Nephron (organoid): ENCODE results near the gene ACAP3.

Experiments used
- H3K27ac Mint-ChIP-seq, 3 experiments: 2 replicates each; pipeline ENCODE4 v1.8.0; 2020; ENCODE audit warnings: mixed read lengths in 3 of 3, mild to moderate bottlenecking in 2 of 3, moderate library complexity in 1 of 3
- H3K27me3 Mint-ChIP-seq: 2 replicates; pipeline ENCODE4 v1.8.0; 2021; ENCODE audit warnings: low read depth, mild to moderate bottlenecking, moderate library complexity, mixed read lengths
- H3K36me3 Mint-ChIP-seq: 2 replicates; pipeline ENCODE4 v1.8.0; 2020; ENCODE audit warnings: low read depth, mixed read lengths
- H3K4me1 Mint-ChIP-seq: 2 replicates; pipeline ENCODE4 v1.8.0; 2020; ENCODE audit warnings: mixed read lengths
- H3K4me3 Mint-ChIP-seq, 3 experiments: 2 replicates each; pipeline ENCODE4 v1.8.0; 2020; ENCODE audit warnings: mild to moderate bottlenecking in 3 of 3, mixed read lengths in 3 of 3, moderate library complexity in 2 of 3
- H3K9me3 Mint-ChIP-seq: 2 replicates; pipeline ENCODE4 v1.8.0; 2020; ENCODE audit warnings: mixed read lengths
- TF ChIP-seq, protein P1 (sequence below), 3 experiments: fragments of 200-600 bp; sonication (generic); IDR thresholded peaks; one replicate each; pipeline ENCODE4 v1.5.0; 2021; ENCODE audit warnings: antibody characterized with exemption in 3 of 3; ENCODE audit not compliant: unreplicated experiment in 3 of 3

Gene ACAP3

DNA sequence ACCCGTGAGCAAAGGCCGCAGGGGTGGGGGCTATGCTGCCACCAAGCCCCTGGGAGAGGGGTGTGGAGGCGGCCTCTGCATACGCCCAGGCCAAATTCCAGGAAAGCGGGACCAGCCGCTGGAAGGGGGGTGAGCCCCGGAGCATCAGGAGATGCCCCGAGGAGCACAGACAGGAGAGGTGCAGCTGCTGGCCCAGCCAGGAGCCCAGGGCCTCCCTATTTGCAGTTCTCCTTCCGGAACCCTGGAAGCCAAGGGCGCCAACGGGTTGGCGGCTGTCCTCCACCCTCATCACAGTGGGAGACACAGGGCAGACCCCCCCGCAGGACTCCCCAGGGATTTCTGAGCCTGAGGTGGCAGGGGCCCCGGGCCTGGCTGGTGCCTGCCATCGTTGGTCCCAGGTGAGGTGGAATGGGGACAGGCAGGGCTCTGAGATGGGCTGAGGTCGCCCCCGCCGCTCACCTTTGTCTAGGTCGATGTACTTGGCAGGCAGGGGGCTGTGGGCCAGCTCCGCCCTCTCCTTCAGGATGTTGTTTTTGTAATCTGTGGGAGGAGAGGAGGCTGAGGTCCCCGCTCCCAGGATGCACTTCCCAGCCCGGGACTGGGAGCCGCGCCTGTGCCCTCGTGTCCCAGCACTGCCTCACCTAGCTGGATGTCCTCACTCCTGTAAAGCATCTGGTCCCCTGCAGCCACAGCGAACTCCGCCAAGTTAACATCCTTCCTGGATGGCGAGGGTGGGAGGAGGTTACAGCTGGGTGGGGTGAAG, 45.8 kb upstream of the ACAP3 start:
- no peaks in the 10 kb centered on the region for H3K9me3 Mint-ChIP-seq
- TF ChIP-seq, protein P1, sequence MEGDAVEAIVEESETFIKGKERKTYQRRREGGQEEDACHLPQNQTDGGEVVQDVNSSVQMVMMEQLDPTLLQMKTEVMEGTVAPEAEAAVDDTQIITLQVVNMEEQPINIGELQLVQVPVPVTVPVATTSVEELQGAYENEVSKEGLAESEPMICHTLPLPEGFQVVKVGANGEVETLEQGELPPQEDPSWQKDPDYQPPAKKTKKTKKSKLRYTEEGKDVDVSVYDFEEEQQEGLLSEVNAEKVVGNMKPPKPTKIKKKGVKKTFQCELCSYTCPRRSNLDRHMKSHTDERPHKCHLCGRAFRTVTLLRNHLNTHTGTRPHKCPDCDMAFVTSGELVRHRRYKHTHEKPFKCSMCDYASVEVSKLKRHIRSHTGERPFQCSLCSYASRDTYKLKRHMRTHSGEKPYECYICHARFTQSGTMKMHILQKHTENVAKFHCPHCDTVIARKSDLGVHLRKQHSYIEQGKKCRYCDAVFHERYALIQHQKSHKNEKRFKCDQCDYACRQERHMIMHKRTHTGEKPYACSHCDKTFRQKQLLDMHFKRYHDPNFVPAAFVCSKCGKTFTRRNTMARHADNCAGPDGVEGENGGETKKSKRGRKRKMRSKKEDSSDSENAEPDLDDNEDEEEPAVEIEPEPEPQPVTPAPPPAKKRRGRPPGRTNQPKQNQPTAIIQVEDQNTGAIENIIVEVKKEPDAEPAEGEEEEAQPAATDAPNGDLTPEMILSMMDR (IDR thresholded peaks at IDR 0.05; ENCODE audit: unreplicated experiment in 3 of 3): no peak
- H3K27ac Mint-ChIP-seq: no peak overlapping the region
- H3K4me1 Mint-ChIP-seq: peaks cover 11% of the 10 kb centered on the region
- peak overlapping the region; percentile 34 to 80 (median 47) for H3K4me3 Mint-ChIP-seq
- H3K27me3 Mint-ChIP-seq: peaks cover 11% of the 10 kb centered on the region
- H3K36me3 Mint-ChIP-seq: peaks cover 8% of the 10 kb centered on the region

DNA sequence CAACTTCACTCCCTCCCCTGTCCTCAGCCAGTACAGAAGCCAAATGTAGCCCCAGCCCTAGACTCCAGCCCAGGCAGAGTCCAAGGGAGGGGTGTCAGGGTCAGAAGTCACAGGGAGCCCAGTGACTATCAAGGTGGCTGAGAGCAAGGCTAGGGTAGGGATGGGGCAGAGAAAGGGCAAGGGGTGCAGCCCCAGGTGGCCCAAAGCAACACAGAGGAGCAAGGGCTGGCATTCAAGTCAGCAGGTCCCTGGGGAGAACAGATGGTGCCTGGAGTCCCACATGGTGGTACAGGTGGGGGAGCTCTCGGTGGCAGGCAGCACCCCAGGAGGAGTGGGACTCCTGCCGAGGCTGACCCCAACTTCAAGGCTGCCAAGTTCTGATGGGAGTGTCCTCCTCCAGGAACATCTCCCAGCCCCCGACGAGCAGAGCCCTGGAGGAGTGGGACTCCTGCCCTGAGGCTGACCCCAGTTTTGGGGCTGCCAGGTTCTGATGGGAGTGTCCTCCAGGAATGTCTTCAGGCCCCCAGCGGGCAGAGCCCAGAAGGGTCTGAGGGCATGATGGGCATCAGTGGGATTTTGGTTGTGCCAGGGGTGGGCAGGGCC, 45.2 kb upstream of the ACAP3 start:
- H3K27me3 Mint-ChIP-seq: peaks cover 11% of the 10 kb centered on the region
- H3K36me3 Mint-ChIP-seq: peaks cover 8% of the 10 kb centered on the region
- no peaks in the 10 kb centered on the region for H3K9me3 Mint-ChIP-seq
- TF ChIP-seq, protein P1 (IDR thresholded peaks at IDR 0.05; ENCODE audit: unreplicated experiment in 3 of 3): no peak
- H3K4me1 Mint-ChIP-seq: peaks cover 11% of the 10 kb centered on the region
- H3K4me3 Mint-ChIP-seq: peak overlapping the region; percentile 80 to 88 (median 82)
- peak overlapping the region; percentile 83 to 91 (median 91) for H3K27ac Mint-ChIP-seq

DNA sequence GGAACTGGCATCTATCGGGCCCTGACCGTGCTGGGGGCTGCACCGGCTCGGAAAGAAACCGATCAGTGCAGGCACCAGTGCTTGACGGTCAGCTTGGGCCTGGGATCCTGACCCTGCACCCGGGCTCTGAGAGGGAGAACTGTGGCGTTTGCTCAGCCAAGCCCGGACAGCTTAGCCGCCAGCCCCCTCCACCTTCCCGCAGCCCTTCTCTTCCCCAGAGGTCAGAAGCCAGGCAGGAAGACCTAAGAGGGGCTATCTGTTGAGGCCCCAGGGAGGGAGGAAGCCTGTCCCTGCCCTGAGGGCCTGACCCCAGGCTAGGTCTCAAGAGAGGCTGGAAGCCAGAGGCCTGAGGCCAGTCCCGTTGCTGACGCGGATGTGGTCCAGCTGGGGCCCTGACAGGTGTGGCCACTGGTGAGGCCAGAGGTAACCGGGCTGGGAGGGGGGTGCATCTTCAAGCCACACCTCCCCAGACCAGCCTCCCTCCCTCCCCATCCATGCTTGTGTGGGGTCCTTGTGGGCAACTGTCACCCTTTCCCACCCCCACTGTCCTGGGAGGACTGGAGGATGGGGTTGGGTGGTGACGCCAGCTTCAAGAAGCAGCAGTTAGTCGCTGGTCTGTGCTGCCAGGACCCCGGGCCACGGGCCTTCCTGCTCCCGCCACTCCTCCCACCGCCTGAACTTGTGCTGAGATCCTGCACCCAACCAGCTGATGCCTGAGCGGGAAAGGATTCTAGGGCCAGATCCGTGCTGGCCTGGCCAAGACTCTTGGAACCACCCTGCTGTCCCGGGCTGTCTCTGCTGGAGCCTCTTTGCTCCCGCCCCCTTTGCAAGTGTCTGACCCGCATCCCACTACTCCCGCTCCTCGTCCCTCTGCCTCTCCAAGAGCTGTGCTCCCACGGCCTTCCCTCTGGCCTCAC, 44.0 kb upstream of the ACAP3 start:
- TF ChIP-seq, protein P1 (IDR thresholded peaks at IDR 0.05; ENCODE audit: unreplicated experiment in 3 of 3): no peak
- H3K4me3 Mint-ChIP-seq: peak overlapping the region; percentile 80 to 88 (median 82)
- peaks cover 18% of the 10 kb centered on the region for H3K4me1 Mint-ChIP-seq
- H3K36me3 Mint-ChIP-seq: peaks cover 8% of the 10 kb centered on the region
- peaks cover 11% of the 10 kb centered on the region for H3K27me3 Mint-ChIP-seq
- peak overlapping the region; percentile 83 to 91 (median 91) for H3K27ac Mint-ChIP-seq
- H3K9me3 Mint-ChIP-seq: no peaks in the 10 kb centered on the region

GRCh38 chr1:1349256-1350012, 41.7 kb upstream of the ACAP3 start, which contains the start of gene DVL1:
TSS of gene DVL1 (minus strand) at chr1:1349418. CDS start at chr1:1349065, 353 bp downstream.
- TF ChIP-seq, protein P1 (IDR thresholded peaks at IDR 0.05; ENCODE audit: unreplicated experiment in 3 of 3): peak; percentile 41 to 56 (median 53)

More at GRCh38 chr1:1349256-1350012, 41.7 kb upstream of the ACAP3 start, which contains the start of gene DVL1:
- Mint-ChIP-seq H3K27ac (peak within 1 kb of the TSS in 1 of 3 experiments; percentile 76), H3K9me3 (no peaks in the 10 kb centered on the region), H3K27me3 (peaks cover 11% of the 10 kb centered on the region), H3K36me3 (peaks cover 8% of the 10 kb centered on the region), H3K4me3 (peak within 1 kb of the TSS; percentile 83 to 86 (median 85)), H3K4me1 (peaks cover 18% of the 10 kb centered on the region)
